Measurements from ENCODE around the gene NHSL1. TPM values are rescaled to one million over a fixed set of nuclear protein-coding genes. Genes with fewer than 3 reads are reported as not detected.

Gene NHSL1
- total and polyA plus RNA-seq, 9 donors: 0.84 to 7.1 (median 2.6) TPM

GRCh38 chr6:138543657-138544056 lies 44.4 kb upstream of the NHSL1 start:
- H3K27me3 ChIP-seq: no peaks in the 10 kb centered on the region
- no peaks in the 10 kb centered on the region for H3K9me3 ChIP-seq
- H3K4me1 ChIP-seq (ENCODE audit: insufficient read depth): peaks cover 2% of the 10 kb centered on the region
- TF ChIP-seq CTCF (IDR thresholded peaks at IDR 0.05) (no peak), POLR2A (IDR thresholded peaks at IDR 0.05) (no peak)
- no peaks in the 10 kb centered on the region for H3K36me3 ChIP-seq
- H3K27ac ChIP-seq: no peak overlapping the region
- WGBS, 3 donors: 87 to 91% (median 89%) methylated on average over 4 of the region's 4 CpGs
- no peak overlapping the region for H3K4me3 ChIP-seq
- no peak for DNase-seq
- intact Hi-C loops (cut with DNase I): no loop called here

GRCh38 chr6:138541823-138542481 lies 42.7 kb upstream of the NHSL1 start:
- intact Hi-C loops (cut with DNase I): no loop called here
- no peaks in the 10 kb centered on the region for H3K36me3 ChIP-seq
- peaks cover 6% of the 10 kb centered on the region for H3K4me1 ChIP-seq (ENCODE audit: insufficient read depth)
- 68 to 84% (median 82%) methylated on average over 6 of the region's 6 CpGs for WGBS, 3 donors
- TF ChIP-seq CTCF (IDR thresholded peaks at IDR 0.05): no peak
- no peak for DNase-seq
- H3K27ac ChIP-seq: no peak overlapping the region
- H3K9me3 ChIP-seq: no peaks in the 10 kb centered on the region
- H3K4me3 ChIP-seq: no peak overlapping the region
- H3K27me3 ChIP-seq: no peaks in the 10 kb centered on the region

DNA sequence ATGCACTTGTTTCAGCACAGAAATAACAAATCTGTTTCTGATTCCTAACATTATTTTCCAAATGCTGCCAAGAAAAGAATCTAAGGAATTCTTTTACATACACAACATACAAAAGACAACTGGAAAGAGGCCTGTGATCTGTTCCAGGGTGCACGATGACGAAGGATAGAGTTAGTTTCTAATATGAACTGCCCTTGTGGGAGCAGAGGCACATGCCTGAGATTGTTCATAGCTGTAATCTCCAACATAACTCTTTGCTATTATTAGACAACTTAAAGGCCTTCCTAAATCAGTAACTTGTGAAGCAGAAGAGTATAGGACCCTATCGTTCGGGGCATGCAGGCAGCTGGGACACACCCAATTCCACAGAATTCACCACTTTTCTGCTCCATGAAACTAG lies 41.2 kb upstream of the NHSL1 start:
- intact Hi-C loops (cut with DNase I): no loop called here
- WGBS, 3 donors: 13 to 25% (median 20%) methylated on average over 4 of the region's 4 CpGs
- Histone ChIP-seq H3K4me3 (no peak overlapping the region), H3K4me1 (ENCODE audit: insufficient read depth) (peaks cover 6% of the 10 kb centered on the region), H3K36me3 (no peaks in the 10 kb centered on the region), H3K27ac (no peak overlapping the region), H3K9me3 (no peaks in the 10 kb centered on the region), H3K27me3 (no peaks in the 10 kb centered on the region)
- TF ChIP-seq EP300 (IDR thresholded peaks at IDR 0.05) (no peak), POLR2A (IDR thresholded peaks at IDR 0.05) (no peak), CTCF (IDR thresholded peaks at IDR 0.05) (no peak)
- DNase-seq: no peak

GRCh38 chr6:138539876-138540275 lies 40.6 kb upstream of the NHSL1 start:
- H3K27ac ChIP-seq: no peak overlapping the region
- no peaks in the 10 kb centered on the region for H3K27me3 ChIP-seq
- intact Hi-C loops (cut with DNase I): no loop called here
- H3K36me3 ChIP-seq: no peaks in the 10 kb centered on the region
- WGBS, 3 donors: 2 to 19% (median 10%) methylated on average over 1 of the region's 1 CpG
- TF ChIP-seq EP300 (IDR thresholded peaks at IDR 0.05) (no peak), POLR2A (IDR thresholded peaks at IDR 0.05) (no peak)
- H3K9me3 ChIP-seq: no peaks in the 10 kb centered on the region
- DNase-seq: no peak
- H3K4me1 ChIP-seq (ENCODE audit: insufficient read depth): peaks cover 6% of the 10 kb centered on the region
- H3K4me3 ChIP-seq: no peak overlapping the region

DNA sequence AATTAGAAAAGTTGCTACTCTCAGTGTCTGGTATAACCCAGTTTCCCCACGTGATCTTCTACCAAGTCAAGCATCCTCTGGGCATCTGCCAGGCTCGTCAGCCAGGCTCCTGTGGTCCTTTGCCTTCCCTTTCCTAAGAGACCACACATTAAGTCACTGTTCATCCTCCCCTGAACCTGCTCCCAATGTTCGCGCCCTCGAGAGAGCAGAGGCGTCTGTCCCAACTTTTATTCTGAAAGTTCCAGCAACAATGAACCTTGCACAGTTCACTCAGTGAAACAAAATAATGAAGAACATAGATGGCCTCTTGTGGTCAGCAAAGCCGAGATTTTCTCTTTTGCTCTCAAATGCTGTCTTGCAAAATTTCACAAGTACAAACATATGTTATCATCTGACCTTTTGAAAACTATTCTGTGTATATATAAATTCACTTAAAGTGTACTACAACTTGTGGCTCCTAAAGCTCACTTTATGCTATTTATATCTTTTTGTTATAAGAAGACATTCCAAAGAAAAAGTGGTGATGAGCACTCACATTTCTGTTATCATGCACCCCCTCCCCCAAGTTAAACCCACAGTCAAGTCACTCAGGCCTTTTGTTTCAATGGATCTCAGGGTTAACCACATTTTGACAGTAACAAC lies 39.2 kb upstream of the NHSL1 start:
- intact Hi-C loops (cut with DNase I): no loop called here
- WGBS, 3 donors: 12 to 31% (median 25%) methylated on average over 7 of the region's 7 CpGs
- H3K27me3 ChIP-seq: no peaks in the 10 kb centered on the region
- H3K27ac ChIP-seq: no peak overlapping the region
- H3K36me3 ChIP-seq: no peaks in the 10 kb centered on the region
- no peak for TF ChIP-seq EP300 (IDR thresholded peaks at IDR 0.05)
- no peak for TF ChIP-seq CTCF (IDR thresholded peaks at IDR 0.05)
- no peak for TF ChIP-seq POLR2A (IDR thresholded peaks at IDR 0.05)
- H3K9me3 ChIP-seq: no peaks in the 10 kb centered on the region
- no peak overlapping the region for H3K4me3 ChIP-seq
- H3K4me1 ChIP-seq (ENCODE audit: insufficient read depth): peaks cover 6% of the 10 kb centered on the region
- DNase-seq: no peak

Data from ovary (tissue), 9 donors.